ENCODE results near the gene BABAM2.

- TF ChIP-seq CTCF (tag by site-specific recombination; IDR thresholded peaks at IDR 0.05) (no peak), ZNF280D (tag by site-specific recombination; IDR thresholded peaks at IDR 0.05) (no peak), REST (tag by site-specific recombination; IDR thresholded peaks at IDR 0.05) (no peak), ZNF416 (tag by site-specific recombination; IDR thresholded peaks at IDR 0.05) (no peak), ZBTB11 (tag by site-specific recombination; conservative IDR thresholded peaks at IDR 0.05; ENCODE audit: low read depth) (no peak), ZNF24 (tag by site-specific recombination; IDR thresholded peaks at IDR 0.05) (no peak), YY1 (tag by site-specific recombination; IDR thresholded peaks at IDR 0.05) (no peak), ZNF76 (tag by site-specific recombination; IDR thresholded peaks at IDR 0.05; ENCODE audit: borderline replicate concordance, low read depth) (no peak), HOXA7 (CRISPR knock-in tag; IDR thresholded peaks at IDR 0.05; ENCODE audit: borderline replicate concordance) (no peak), ZNF394 (tag by site-specific recombination; IDR thresholded peaks at IDR 0.05; ENCODE audit: borderline replicate concordance) (no peak), ZNF19 (tag by site-specific recombination; IDR thresholded peaks at IDR 0.05; ENCODE audit: low read depth) (no peak)
Observed at GRCh38 chr2:28359222-28360057, 468.9 kb downstream of the BABAM2 start.
